ENCODE measurements around the gene CDH4.

GRCh38 chr20:61723529-61724257 is 471.6 kb downstream of the CDH4 start:
- TF ChIP-seq, protein P1, sequence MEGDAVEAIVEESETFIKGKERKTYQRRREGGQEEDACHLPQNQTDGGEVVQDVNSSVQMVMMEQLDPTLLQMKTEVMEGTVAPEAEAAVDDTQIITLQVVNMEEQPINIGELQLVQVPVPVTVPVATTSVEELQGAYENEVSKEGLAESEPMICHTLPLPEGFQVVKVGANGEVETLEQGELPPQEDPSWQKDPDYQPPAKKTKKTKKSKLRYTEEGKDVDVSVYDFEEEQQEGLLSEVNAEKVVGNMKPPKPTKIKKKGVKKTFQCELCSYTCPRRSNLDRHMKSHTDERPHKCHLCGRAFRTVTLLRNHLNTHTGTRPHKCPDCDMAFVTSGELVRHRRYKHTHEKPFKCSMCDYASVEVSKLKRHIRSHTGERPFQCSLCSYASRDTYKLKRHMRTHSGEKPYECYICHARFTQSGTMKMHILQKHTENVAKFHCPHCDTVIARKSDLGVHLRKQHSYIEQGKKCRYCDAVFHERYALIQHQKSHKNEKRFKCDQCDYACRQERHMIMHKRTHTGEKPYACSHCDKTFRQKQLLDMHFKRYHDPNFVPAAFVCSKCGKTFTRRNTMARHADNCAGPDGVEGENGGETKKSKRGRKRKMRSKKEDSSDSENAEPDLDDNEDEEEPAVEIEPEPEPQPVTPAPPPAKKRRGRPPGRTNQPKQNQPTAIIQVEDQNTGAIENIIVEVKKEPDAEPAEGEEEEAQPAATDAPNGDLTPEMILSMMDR (IDR thresholded peaks at IDR 0.05) = no peak
- no peak for TF ChIP-seq POLR2A (IDR thresholded peaks at IDR 0.05)
